K562 (cell line): ENCODE data around the gene BTG2. TPM values are rescaled to one million over a fixed set of nuclear protein-coding genes. Genes with fewer than 3 reads are reported as not detected.
A peak's percentile ranks its signal among the peaks of the same experiment; 100 is the strongest.

Experiments
- ATAC-seq: fragments of 200-7000 bp; cut with Tn5 transposase; 3 replicates; pipeline ENCODE4 v1.9.1; 2020; ENCODE audit warnings: moderate library complexity
- BruUV-seq: library from RNA; stranded (reverse); fragments of 400-500 nt; replicated peaks from 2 replicates; lab custom pipeline; 2021; lab: Mats Ljungman, UMichigan
- CTCF ChIA-PET: fragments of 300-600 bp; formaldehyde crosslinking; extraction: SDS; loops from one replicate; lab custom pipeline; 2021; ENCODE audit warnings: low intra/inter-chr PET ratio; lab: Yijun Ruan, JAX
- POLR2A ChIA-PET: fragments of 300-600, 350-650 bp; sonication (Branson Sonifier 250); formaldehyde crosslinking; extraction: SDS; loops from one replicate; lab custom pipeline; 2021; ENCODE audit warnings: antibody characterized with exemption, inconsistent platforms; lab: Yijun Ruan, JAX
- DNase-seq, 4 experiments: peaks; one replicate each; pipeline versions ENCODE4 v3.0.0 to v3.0.0-alpha.2; 2011 to 2018; ENCODE audit warnings: low spot score in 3 of 4, mixed read lengths in 3 of 4; ENCODE audit errors: extremely low read depth in 1 of 4
- FAIRE-seq: peaks from 2 replicates; lab custom pipeline; 2011; peaks lifted over from hg19 to GRCh38; lab: Jason Lieb, UNC
- H2AFZ ChIP-seq: 2 replicates; pipeline ENCODE4 v1.6.0; 2011; ENCODE audit warnings: low read depth, low read length, control low read depth, inconsistent platforms
- H3K27ac ChIP-seq: fragments of 200-600 bp; 3 replicates; pipeline ENCODE4 v1.8.0; 2011; ENCODE audit warnings: low read depth, mild to moderate bottlenecking, control low read depth, inconsistent platforms, low read length, moderate library complexity, mixed read lengths; ENCODE audit errors: extremely low read depth
- H3K27me3 ChIP-seq, 2 experiments: fragments of 300-600 bp in 1 of 2; 2 replicates in 1 of 2; 3 replicates in 1 of 2; pipeline versions ENCODE4 v1.6.0 to v1.8.0; 2011; ENCODE audit warnings: inconsistent platforms in 2 of 2, low read length in 2 of 2, mild to moderate bottlenecking in 1 of 2, mixed read lengths in 1 of 2, moderate library complexity in 1 of 2; ENCODE audit not compliant: control insufficient read depth in 2 of 2, insufficient read depth in 2 of 2
- H3K36me3 ChIP-seq: fragments of 300-600 bp; 3 replicates; pipeline ENCODE4 v1.8.0; 2011; ENCODE audit warnings: mild to moderate bottlenecking, low read length, inconsistent platforms; ENCODE audit not compliant: control insufficient read depth, insufficient read depth
- H3K4me1 ChIP-seq, 2 experiments: fragments of 200-600 bp in 1 of 2; replicated peaks in 1 of 2; 2 replicates in 1 of 2; 3 replicates in 1 of 2; pipeline versions ENCODE4 v1.5.1 to v1.8.0; 2011; ENCODE audit warnings: inconsistent platforms in 2 of 2, low read length in 2 of 2, mild to moderate bottlenecking in 1 of 2, mixed read lengths in 1 of 2, moderate library complexity in 1 of 2; ENCODE audit not compliant: control insufficient read depth in 2 of 2, insufficient read depth in 2 of 2
- H3K4me2 ChIP-seq: 2 replicates; pipeline ENCODE4 v1.6.1; 2011; ENCODE audit warnings: low read length, control low read depth, inconsistent platforms, mixed read lengths; ENCODE audit not compliant: insufficient read depth
- H3K4me3 ChIP-seq: fragments of 200-600 bp; sonication (generic), shearing (Covaris generic); 2 replicates; pipeline ENCODE4 v1.5.1; 2016; ENCODE audit warnings: control low read depth, inconsistent platforms
- H3K79me2 ChIP-seq: fragments of 200-600 bp; 3 replicates; pipeline ENCODE4 v1.8.0; 2011; ENCODE audit warnings: low read length, inconsistent platforms; ENCODE audit not compliant: control insufficient read depth, insufficient read depth
- H3K9ac ChIP-seq, 2 experiments: 2 replicates each; pipeline versions ENCODE4 v1.6.0 to v1.6.1; 2011; ENCODE audit warnings: low read depth in 2 of 2, low read length in 2 of 2, control low read depth in 1 of 2, inconsistent platforms in 1 of 2, mild to moderate bottlenecking in 1 of 2, mixed read lengths in 1 of 2; ENCODE audit not compliant: insufficient read depth in 1 of 2
- H3K9me1 ChIP-seq: one replicate; pipeline ENCODE4 v1.6.0; 2011; ENCODE audit warnings: inconsistent platforms, mild to moderate bottlenecking, low read length, moderate library complexity; ENCODE audit not compliant: control insufficient read depth, insufficient read depth
- H3K9me3 ChIP-seq: replicated peaks from 2 replicates; pipeline ENCODE4 v1.5.1; 2011; ENCODE audit warnings: low read depth, low read length, inconsistent platforms; ENCODE audit not compliant: control insufficient read depth, insufficient read depth
- H4K20me1 ChIP-seq: replicated peaks from 2 replicates; pipeline ENCODE4 v1.6.1; 2011; ENCODE audit warnings: low read length, inconsistent platforms, mixed read lengths; ENCODE audit not compliant: control insufficient read depth, insufficient read depth
- MTA1 ChIP-seq: fragments of 450-650 bp; IDR thresholded peaks from 2 replicates; pipeline ENCODE4 v1.6.1; 2017; ENCODE audit warnings: borderline replicate concordance
- POLR2G ChIP-seq: fragments of 200-400 bp; formaldehyde crosslinking; IDR thresholded peaks from 2 replicates; pipeline ENCODE4 v1.6.1; 2017; ENCODE audit warnings: low read depth, mild to moderate bottlenecking, antibody characterized with exemption, low read length, moderate library complexity
- PRMT5 ChIP-seq: sonication (generic); formaldehyde crosslinking; IDR thresholded peaks from 2 replicates; pipeline ENCODE4 v1.5.0; 2020; ENCODE audit warnings: missing genetic modification reagents
- SMAD4 ChIP-seq: fragments of 250-450 bp; sonication (Bioruptor Pico); conservative IDR thresholded peaks from 2 replicates; pipeline ENCODE4 v1.8.0; 2021; ENCODE audit warnings: inconsistent platforms, mild to moderate bottlenecking, moderate library complexity
- SMC3 ChIP-seq: conservative IDR thresholded peaks from 2 replicates; pipeline ENCODE4 v1.6.1; 2011; ENCODE audit warnings: low read depth, low read length, improper control_type of control experiment; ENCODE audit not compliant: insufficient read depth
- TARDBP ChIP-seq: fragments of 450-650 bp; IDR thresholded peaks from 2 replicates; pipeline ENCODE4 v1.6.1; 2016
- USF2 ChIP-seq: sonication (generic); formaldehyde crosslinking; IDR thresholded peaks from 2 replicates; pipeline ENCODE4 v1.5.0; 2020; ENCODE audit warnings: missing genetic modification reagents
- XRCC3 ChIP-seq: fragments of 450-650 bp; IDR thresholded peaks from 2 replicates; pipeline ENCODE4 v1.6.1; 2017; ENCODE audit warnings: mild to moderate bottlenecking, moderate library complexity
- YBX1 ChIP-seq: fragments of 450-650 bp; IDR thresholded peaks from 2 replicates; pipeline ENCODE4 v1.7.1; 2016; ENCODE audit warnings: mild to moderate bottlenecking
- ZBTB49 ChIP-seq: sonication (generic); formaldehyde crosslinking; IDR thresholded peaks from 2 replicates; pipeline ENCODE4 v1.8.0; 2022; ENCODE audit warnings: missing genetic modification reagents, mild to moderate bottlenecking, borderline replicate concordance
- ZNF175 ChIP-seq: fragments of 200-800 bp; sonication (Bioruptor generic); IDR thresholded peaks from 2 replicates; pipeline ENCODE4 v1.6.1; 2016; ENCODE audit warnings: low read depth, mild to moderate bottlenecking, missing genetic modification characterization, missing compliant biosample characterization
- WGBS: fragments of 100-300 bp; shearing (Covaris generic); methylation state at CpG from one replicate; pipeline ENCODE4 v1.1.6; 2016; ENCODE audit warnings: low coverage, mixed read lengths; ENCODE audit not compliant: insufficient coverage; ENCODE audit errors: missing lambda C conversion rate; 5-methylcytosine and 5-hydroxymethylcytosine counted together
- in situ Hi-C: fragments of 300-500 bp; cut with MboI; formaldehyde crosslinking; loops from 4 replicates; pipeline ENCODE4 v1.15.0; 2018; ENCODE audit warnings: inconsistent platforms, mixed read lengths
- intact Hi-C: fragments of 100-400 bp; cut with micrococcal nuclease; formaldehyde crosslinking; loops from 2 replicates; pipeline ENCODE4 v1.14.2; 2022
- polyA plus RNA-seq, 8 experiments: library from polyadenylated mRNA; depleted of rRNA in 4 of 8; stranded (reverse) in 5 of 8; unstranded in 3 of 8; fragments of >200 nt; fragmentation: Nextera tagmentation in 2 of 8; fragmentation: Illumina TruSeq in 1 of 8; extraction: Ambion mirVana in 2 of 8; extraction: Trizol in 1 of 8; gene quantifications; 2 replicates each; pipeline versions ENCODE4 v1.2.1 to v1.2.3, GENCODE V29; 2011 to 2014; ENCODE audit warnings: inconsistent platforms in 1 of 8, missing spikeins in 1 of 8
- total RNA-seq, 7 experiments: library from RNA; depleted of rRNA in 6 of 7; stranded (reverse); fragments of >200 nt in 6 of 7; fragmentation: Illumina TruSeq in 2 of 7; extraction: Trizol in 2 of 7; gene quantifications; 2 replicates each; pipeline versions ENCODE4 v1.2.1 to v1.2.3, GENCODE V29; 2011 to 2021; ENCODE audit warnings: low replicate concordance in 1 of 7

Gene BTG2
- total and polyA plus RNA-seq, 9 of the 15 experiments (the other 6 are each of a cell fraction or from before 2014, with no cell fraction given) = 2.3 to 41.9 (median 8.7) TPM

DNA sequence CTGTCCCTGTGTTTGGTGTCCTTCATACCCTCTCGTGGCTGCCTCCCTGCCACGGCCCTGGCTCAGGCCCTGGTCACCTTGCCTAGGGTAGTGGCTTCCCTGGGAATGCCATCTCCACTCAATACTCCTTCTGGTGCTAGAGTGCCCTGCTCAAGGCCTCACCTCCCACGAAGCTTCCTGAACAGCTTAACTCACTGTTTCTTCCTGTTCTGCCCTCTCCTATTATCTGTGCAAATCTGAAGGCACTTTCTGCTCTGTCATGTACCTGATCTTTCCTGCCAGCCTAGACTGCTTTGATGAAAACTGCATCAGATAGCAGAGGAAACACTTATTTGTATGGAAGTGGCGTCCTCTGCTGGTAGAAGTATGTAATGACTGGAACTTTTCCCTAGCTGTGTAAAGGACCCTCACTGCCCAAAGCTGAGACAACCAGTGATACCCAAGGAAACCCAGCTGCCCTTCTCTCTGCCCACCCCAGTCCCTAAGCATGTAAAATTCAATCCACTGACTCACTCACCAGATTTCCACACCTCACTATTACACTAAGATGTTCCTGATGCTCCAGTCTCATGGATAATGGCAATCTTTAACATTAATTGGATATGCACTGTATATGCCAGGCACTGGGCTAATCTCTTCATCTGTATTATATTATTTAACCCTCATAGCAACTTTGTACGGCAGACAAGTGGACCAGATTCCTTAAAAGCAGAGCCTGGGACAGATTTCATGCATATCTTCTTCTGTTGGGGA lies 36.2 kb upstream of the BTG2 start:
- H3K79me2 ChIP-seq = no peaks in the 10 kb centered on the region
- no TSS peak for BruUV-seq
- WGBS = 0% methylated on average over 5 of the region's 5 CpGs
- in situ Hi-C loops = no loop called here
- H3K27ac ChIP-seq = no peak overlapping the region
- CTCF ChIA-PET = interaction anchor here (0.6 to 9.9 kb wide), 8 partner anchors 58 to 860 kb away, joined by 3 to 226 read pairs (median 6); no protein-coding TSS in a partner anchor
- no peak overlapping the region for H3K9ac ChIP-seq
- no peaks in the 10 kb centered on the region for H3K36me3 ChIP-seq
- FAIRE-seq = peak; percentile 80
- no peaks in the 10 kb centered on the region for H3K9me1 ChIP-seq
- POLR2A ChIA-PET = interaction anchor here (0.6 to 1.0 kb wide), 3 partner anchors 42 to 185 kb away, joined by 3 read pairs; no protein-coding TSS in a partner anchor
- peaks cover 4 to 8% of the 10 kb centered on the region in 2 experiments; a peak in 3 of 5 replicates for H3K27me3 ChIP-seq
- H3K4me3 ChIP-seq = no peak overlapping the region
- no peak overlapping the region; the same call in 1 of the 2 replicates for H3K4me2 ChIP-seq
- no peaks in the 10 kb centered on the region for H3K9me3 ChIP-seq
- intact Hi-C loops = loop anchor here (1.0 to 5.0 kb wide), 5 partner anchors 52 to 238 kb away; no protein-coding TSS in a partner anchor
- DNase-seq = peak; percentile 75 to 88 (median 76)
- no peaks in the 10 kb centered on the region; the same call in 1 of the 2 replicates for H4K20me1 ChIP-seq
- H2AFZ ChIP-seq = peak overlapping the region; percentile 52; the same call in 1 of the 2 replicates
- ATAC-seq = peak; percentile 58
- H3K4me1 ChIP-seq = peaks cover 17 to 18% of the 10 kb centered on the region in 2 experiments; a peak in 4 of 5 replicates
- TF ChIP-seq PRMT5 (CRISPR knock-in tag) = no peak
- TF ChIP-seq XRCC3 = no peak
- no peak for TF ChIP-seq ZNF175
- TF ChIP-seq YBX1 = no peak
- no peak for TF ChIP-seq POLR2G
- 0 out of 2 replicates have a peak, but pooled peaks have one; percentile 25 for TF ChIP-seq SMAD4 (CRISPR knock-in tag)
- TF ChIP-seq ZBTB49 (CRISPR knock-in tag) = no peak
- peak; percentile 89 for TF ChIP-seq SMC3
- TF ChIP-seq TARDBP = no peak
- no peak for TF ChIP-seq USF2 (CRISPR knock-in tag)
- peak; percentile 41; the same call in 1 of the 2 replicates for TF ChIP-seq MTA1
